ENCODE data around the gene TRIP6. TPM values are rescaled to one million over a fixed set of nuclear protein-coding genes. Genes with fewer than 3 reads are reported as not detected.

The TRIP6 gene
- total RNA-seq, 2 donors from 2014 or later, result 34.9 to 43.6 TPM

DNA sequence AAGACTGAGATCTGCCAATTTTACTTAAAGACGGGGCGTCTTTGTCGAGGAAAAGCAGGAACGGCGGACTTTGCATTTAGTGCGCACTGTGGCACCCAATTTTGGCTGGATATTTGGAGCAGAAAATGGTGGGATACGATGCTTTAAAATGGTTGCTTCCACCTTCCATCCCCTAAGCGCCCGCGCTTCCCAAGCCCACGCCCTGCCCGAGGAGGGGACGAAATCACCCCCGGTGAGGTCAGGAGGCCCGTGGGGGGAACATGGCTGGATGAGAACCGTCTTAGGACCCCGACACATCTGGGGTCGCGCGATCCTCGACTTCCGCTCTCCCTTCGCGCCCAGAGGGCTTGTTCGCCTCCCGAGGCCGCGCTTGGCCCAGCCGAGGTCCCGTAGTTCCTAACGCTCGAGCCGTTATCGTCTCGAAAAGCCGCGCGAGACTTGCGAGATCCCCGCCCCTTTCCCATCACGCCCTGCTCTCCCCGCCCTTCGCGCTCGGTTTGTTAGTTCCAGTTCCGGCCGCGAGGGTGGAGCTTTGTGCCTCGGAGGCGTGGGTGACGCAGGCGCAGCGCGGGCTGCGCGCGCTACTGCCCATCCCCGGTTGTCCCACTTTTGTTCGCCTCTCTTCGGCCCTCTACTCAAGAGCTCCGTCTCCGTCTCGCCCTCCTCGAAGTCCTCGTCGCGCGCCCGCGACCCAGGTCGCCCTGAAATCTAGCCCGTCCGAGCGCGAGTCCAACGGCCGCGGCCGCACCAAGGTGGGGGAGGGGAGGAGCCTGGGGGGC lies 7.6 kb downstream of the TRIP6 start, which contains the start of gene SRRT:
SRRT (plus strand) TSS at position 527 of the 779 bp plus-strand sequence. CDS start 488 bp downstream, outside the sequence.
- Histone ChIP-seq H3K27me3 (no peaks in the 10 kb centered on the region), H3K4me1 (peaks cover 44% of the 10 kb centered on the region), H3K4me3 (peak within 1 kb of the TSS; percentile 69 to 94), H3K36me3 (replicated peaks in 1 of 2; ENCODE audit: insufficient read depth in 1 of 2, low read depth in 2 of 2) (peaks cover 0 to 11% of the 10 kb centered on the region in 2 donors), H3K9me3 (no peaks in the 10 kb centered on the region), H3K27ac (peak within 1 kb of the TSS; percentile 79 to 96 (median 89))
- TF ChIP-seq, protein P1, sequence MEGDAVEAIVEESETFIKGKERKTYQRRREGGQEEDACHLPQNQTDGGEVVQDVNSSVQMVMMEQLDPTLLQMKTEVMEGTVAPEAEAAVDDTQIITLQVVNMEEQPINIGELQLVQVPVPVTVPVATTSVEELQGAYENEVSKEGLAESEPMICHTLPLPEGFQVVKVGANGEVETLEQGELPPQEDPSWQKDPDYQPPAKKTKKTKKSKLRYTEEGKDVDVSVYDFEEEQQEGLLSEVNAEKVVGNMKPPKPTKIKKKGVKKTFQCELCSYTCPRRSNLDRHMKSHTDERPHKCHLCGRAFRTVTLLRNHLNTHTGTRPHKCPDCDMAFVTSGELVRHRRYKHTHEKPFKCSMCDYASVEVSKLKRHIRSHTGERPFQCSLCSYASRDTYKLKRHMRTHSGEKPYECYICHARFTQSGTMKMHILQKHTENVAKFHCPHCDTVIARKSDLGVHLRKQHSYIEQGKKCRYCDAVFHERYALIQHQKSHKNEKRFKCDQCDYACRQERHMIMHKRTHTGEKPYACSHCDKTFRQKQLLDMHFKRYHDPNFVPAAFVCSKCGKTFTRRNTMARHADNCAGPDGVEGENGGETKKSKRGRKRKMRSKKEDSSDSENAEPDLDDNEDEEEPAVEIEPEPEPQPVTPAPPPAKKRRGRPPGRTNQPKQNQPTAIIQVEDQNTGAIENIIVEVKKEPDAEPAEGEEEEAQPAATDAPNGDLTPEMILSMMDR (IDR thresholded peaks at IDR 0.05), result peak in 6 of 7 experiments; percentile 30 to 86 (median 82)
- peak; percentile 92 to 98 (median 98) for TF ChIP-seq POLR2A (IDR thresholded peaks at IDR 0.05)
- 2 to 9% methylated on average over 10 to 76 of the region's 79 CpGs for WGBS, 2 donors
- ATAC-seq (peak; percentile 98), DNase-seq (peak; percentile 98 to 99 (median 99))
- intact Hi-C loops (cut with DNase I), result no loop called here

DNA sequence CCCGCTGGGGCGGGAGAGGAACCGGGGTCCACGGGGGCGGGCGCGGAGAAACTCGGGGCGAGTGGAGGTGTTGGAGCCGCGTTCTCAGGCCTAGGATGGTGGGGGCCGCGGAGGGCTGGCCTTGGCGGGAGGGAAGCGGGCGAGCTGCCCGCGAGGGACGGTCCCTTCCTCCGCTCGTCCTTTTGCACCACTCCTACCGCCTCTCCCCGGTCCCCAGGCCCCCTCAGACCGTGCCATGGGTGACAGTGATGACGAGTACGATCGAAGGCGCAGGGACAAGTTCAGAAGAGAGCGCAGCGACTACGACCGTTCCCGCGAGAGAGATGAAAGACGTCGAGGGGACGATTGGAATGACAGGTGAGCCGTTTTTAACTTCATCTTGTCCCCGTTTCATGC lies 8.2 kb downstream of the TRIP6 start:
- intact Hi-C loops (cut with DNase I), result no loop called here

DNA sequence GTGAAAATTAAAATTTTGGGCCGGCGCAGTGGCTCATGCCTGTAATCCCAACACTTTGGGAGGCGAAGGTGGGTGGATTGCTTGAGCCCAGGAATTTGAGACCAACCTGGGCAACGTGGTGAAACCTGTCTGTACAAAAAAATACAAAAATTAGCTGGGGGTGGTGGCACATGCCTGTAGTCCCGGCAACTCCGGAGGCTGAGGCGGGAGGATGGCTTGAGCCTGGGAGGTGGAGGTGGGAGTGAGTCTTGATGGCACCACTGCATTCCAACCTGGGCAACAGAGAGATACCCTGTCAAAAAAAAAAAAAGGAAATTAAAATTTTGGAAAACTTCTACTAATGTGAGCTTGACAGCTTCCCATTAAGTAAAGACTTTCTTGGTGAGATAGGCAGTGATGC lies 10.8 kb downstream of the TRIP6 start:
- H3K27me3 ChIP-seq, result no peaks in the 10 kb centered on the region
- 74 to 81% methylated on average over 7 of the region's 7 CpGs for WGBS, 2 donors
- intact Hi-C loops (cut with DNase I), result no loop called here
- DNase-seq, result no peak
- no peak overlapping the region for H3K4me3 ChIP-seq
- ATAC-seq, result no peak
- TF ChIP-seq POLR2A (IDR thresholded peaks at IDR 0.05), result no peak
- TF ChIP-seq, protein P1 (IDR thresholded peaks at IDR 0.05), result no peak
- H3K36me3 ChIP-seq (replicated peaks in 1 of 2; ENCODE audit: insufficient read depth in 1 of 2, low read depth in 2 of 2), result peaks cover 3 to 17% of the 10 kb centered on the region in 2 donors
- no peak overlapping the region for H3K27ac ChIP-seq
- peaks cover 48% of the 10 kb centered on the region for H3K4me1 ChIP-seq
- H3K9me3 ChIP-seq, result no peaks in the 10 kb centered on the region

More for the DNA sequence above, 8.2 kb downstream of the TRIP6 start:
- peak overlapping the region; percentile 79 to 96 (median 89) for H3K27ac ChIP-seq
- no peaks in the 10 kb centered on the region for H3K9me3 ChIP-seq
- no peaks in the 10 kb centered on the region for H3K27me3 ChIP-seq
- ATAC-seq, result peak; percentile 36
- peak in 3 of 4 donors; percentile 47 for DNase-seq
- peaks cover 0 to 11% of the 10 kb centered on the region in 2 donors for H3K36me3 ChIP-seq (replicated peaks in 1 of 2; ENCODE audit: insufficient read depth in 1 of 2, low read depth in 2 of 2)
- peaks cover 48% of the 10 kb centered on the region for H3K4me1 ChIP-seq
- WGBS, 2 donors, result 0 to 1% methylated on average over 18 to 35 of the region's 39 CpGs
- TF ChIP-seq, protein P1 (IDR thresholded peaks at IDR 0.05), result no peak
- TF ChIP-seq POLR2A (IDR thresholded peaks at IDR 0.05), result no peak
- H3K4me3 ChIP-seq, result peak overlapping the region; percentile 69 to 94

DNA sequence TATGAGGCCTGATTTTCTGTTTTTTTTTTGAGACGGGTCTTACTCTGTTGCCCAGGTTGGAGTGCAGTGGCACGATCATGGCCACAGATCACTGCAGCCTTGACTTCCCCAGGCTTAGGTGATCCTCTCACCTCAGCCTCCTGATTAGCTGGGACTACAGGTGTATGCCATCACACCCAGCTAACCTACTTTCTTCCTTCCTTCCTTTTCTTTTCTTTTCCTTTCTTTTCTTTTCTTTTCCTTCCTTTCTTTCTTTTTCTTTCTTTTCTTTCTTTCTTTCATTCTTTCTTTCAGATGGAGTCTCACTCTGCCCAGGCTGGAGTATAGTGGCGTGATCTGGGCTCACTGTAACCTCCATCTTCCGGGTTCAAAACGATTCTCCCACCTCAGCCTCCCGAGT lies 11.5 kb downstream of the TRIP6 start:
- Histone ChIP-seq H3K36me3 (replicated peaks in 1 of 2; ENCODE audit: insufficient read depth in 1 of 2, low read depth in 2 of 2) (peaks cover 4 to 16% of the 10 kb centered on the region in 2 donors), H3K27ac (no peak overlapping the region), H3K27me3 (no peaks in the 10 kb centered on the region), H3K9me3 (no peaks in the 10 kb centered on the region), H3K4me1 (peaks cover 46% of the 10 kb centered on the region), H3K4me3 (no peak overlapping the region)
- ATAC-seq (no peak), DNase-seq (no peak)
- no peak for TF ChIP-seq POLR2A (IDR thresholded peaks at IDR 0.05)
- TF ChIP-seq, protein P1 (IDR thresholded peaks at IDR 0.05), result no peak
- WGBS, 2 donors, result 69 to 70% methylated on average over 6 of the region's 6 CpGs
- intact Hi-C loops (cut with DNase I), result no loop called here
